GM12878 (cell line): Measurements from ENCODE around the gene PUDP. TPM values are rescaled to one million over a fixed set of nuclear protein-coding genes. Genes with fewer than 3 reads are reported as not detected.
A peak's percentile ranks its signal among the peaks of the same experiment; 100 is the strongest.

Experiments used
- ATAC-seq: fragments of 200-7000 bp; cut with Tn5 transposase; 3 replicates; pipeline ENCODE4 v1.9.1; 2020; ENCODE audit warnings: mild to moderate bottlenecking, moderate library complexity
- BruUV-seq: library from RNA; stranded (reverse); fragments of 400-500 nt; replicated peaks from 2 replicates; lab custom pipeline; 2021; lab: Mats Ljungman, UMichigan
- CTCF ChIA-PET: fragments of 300-600 bp; sonication (Branson Sonifier 250); formaldehyde crosslinking; extraction: SDS; loops from one replicate; lab custom pipeline; 2021; ENCODE audit warnings: inconsistent platforms; lab: Yijun Ruan, JAX
- POLR2A ChIA-PET: fragments of 350-600 bp; formaldehyde crosslinking; extraction: SDS; loops from one replicate; lab custom pipeline; 2021; ENCODE audit warnings: inconsistent platforms; lab: Charles Lee
- RAD21 ChIA-PET: fragments of 300-600 bp; sonication (Branson Sonifier 250); formaldehyde crosslinking; loops from one replicate; lab custom pipeline; 2023; ENCODE audit warnings: antibody characterized with exemption; ENCODE audit not compliant: unreplicated experiment; lab: Charles Lee
- SMC1A ChIA-PET: fragments of 300-600 bp; sonication (Branson Sonifier 250); formaldehyde crosslinking; loops from one replicate; lab custom pipeline; 2023; ENCODE audit not compliant: unreplicated experiment, uncharacterized antibody; lab: Charles Lee
- DNase-seq: peaks from one replicate; pipeline ENCODE4 v3.0.0-alpha.2; 2011; ENCODE audit warnings: low read depth, low spot score
- FAIRE-seq: peaks from 3 replicates; lab custom pipeline; 2011; peaks lifted over from hg19 to GRCh38; lab: Jason Lieb, UNC
- H2AFZ ChIP-seq: 2 replicates; pipeline ENCODE4 v1.6.0; 2011; ENCODE audit warnings: low read depth, low read length, control low read depth; ENCODE audit not compliant: control insufficient read depth
- H3K27ac ChIP-seq: 2 replicates; pipeline ENCODE4 v1.5.1; 2011; ENCODE audit warnings: control low read depth; ENCODE audit not compliant: control insufficient read depth, insufficient read depth
- H3K27me3 ChIP-seq, 2 experiments: replicated peaks in 1 of 2; 2 replicates each; pipeline versions ENCODE4 v1.6.0 to v1.6.1; 2011; ENCODE audit warnings: low read length in 1 of 2; ENCODE audit not compliant: control insufficient read depth in 2 of 2, insufficient read depth in 2 of 2
- H3K36me3 ChIP-seq, 2 experiments: 2 replicates each; pipeline ENCODE4 v1.5.1; 2011; ENCODE audit warnings: low read length in 1 of 2; ENCODE audit not compliant: control insufficient read depth in 2 of 2, insufficient read depth in 2 of 2
- H3K4me1 ChIP-seq: 2 replicates; pipeline ENCODE4 v1.6.1; 2011; ENCODE audit warnings: mild to moderate bottlenecking, low read length, moderate library complexity, mixed read lengths; ENCODE audit not compliant: control insufficient read depth, insufficient read depth
- H3K4me2 ChIP-seq: 2 replicates; pipeline ENCODE4 v1.6.0; 2011; ENCODE audit warnings: control low read depth; ENCODE audit not compliant: control insufficient read depth, insufficient read depth
- H3K4me3 ChIP-seq: fragments of 200-600 bp; sonication (generic); 2 replicates; pipeline ENCODE4 v1.5.1; 2016
- H3K79me2 ChIP-seq: 2 replicates; pipeline ENCODE4 v1.6.0; 2011; ENCODE audit warnings: low read length; ENCODE audit not compliant: control insufficient read depth, insufficient read depth
- H3K9ac ChIP-seq: 2 replicates; pipeline ENCODE4 v1.8.0; 2011; ENCODE audit warnings: low read length, control low read depth, mixed read lengths; ENCODE audit not compliant: control insufficient read depth, insufficient read depth
- H3K9me3 ChIP-seq: replicated peaks from 3 replicates; pipeline ENCODE4 v1.5.1; 2011; ENCODE audit warnings: mild to moderate bottlenecking, low read length; ENCODE audit not compliant: control insufficient read depth, insufficient read depth
- H4K20me1 ChIP-seq: 2 replicates; pipeline ENCODE4 v1.6.0; 2011; ENCODE audit not compliant: control insufficient read depth, insufficient read depth
- BHLHE40 ChIP-seq, 2 experiments: fragments of 450-650 bp in 1 of 2; IDR thresholded peaks; 2 replicates each; pipeline ENCODE4 v1.6.1; 2011 to 2017; ENCODE audit warnings: low read depth in 2 of 2, borderline replicate concordance in 1 of 2, improper control_type of control experiment in 1 of 2, low read length in 1 of 2, mild to moderate bottlenecking in 1 of 2
- MXI1 ChIP-seq: fragments of 150-350 bp; IDR thresholded peaks from 2 replicates; pipeline ENCODE4 v1.6.1; 2011; ENCODE audit warnings: low read depth, mild to moderate bottlenecking, inconsistent platforms, low read length, improper control_type of control experiment
- WGBS: methylation state at CpG from one replicate; pipeline ENCODE4 v1.1.6; 2016; ENCODE audit warnings: low lambda C conversion rate; ENCODE audit not compliant: insufficient replicate concordance, insufficient coverage; ENCODE audit errors: missing lambda C conversion rate; 5-methylcytosine and 5-hydroxymethylcytosine counted together
- in situ Hi-C: fragments of 300-500 bp; cut with MboI; formaldehyde crosslinking; loops from 9 replicates; pipeline ENCODE4 v1.14.3; 2018; ENCODE audit warnings: mixed read lengths
- intact Hi-C: fragments of 100-400 bp; cut with micrococcal nuclease; formaldehyde crosslinking; loops from one replicate; pipeline ENCODE4 v1.14.2; 2022; ENCODE audit not compliant: unreplicated experiment
- polyA plus RNA-seq, 11 experiments: library from polyadenylated mRNA; depleted of rRNA in 4 of 11; unstranded in 6 of 11; stranded (reverse) in 5 of 11; fragments of >200 nt; fragmentation: Nextera tagmentation in 4 of 11; fragmentation: Illumina TruSeq in 1 of 11; extraction: Ambion mirVana in 4 of 11; extraction: Trizol in 1 of 11; gene quantifications; 1 replicate in 1 of 11; 2 replicates in 10 of 11; pipeline versions ENCODE4 v1.2.1 to v1.2.3, GENCODE V29; 2011 to 2016; ENCODE audit warnings: inconsistent platforms in 2 of 11, missing spikeins in 2 of 11, low read depth in 1 of 11
- total RNA-seq, 4 experiments: library from RNA; depleted of rRNA in 3 of 4; stranded (reverse); fragments of >200 nt in 3 of 4; fragmentation: Illumina TruSeq in 1 of 4; extraction: Trizol in 1 of 4; gene quantifications; 2 replicates each; pipeline versions ENCODE4 v1.2.1 to v1.2.3, GENCODE V29; 2013 to 2021
- TF ChIP-seq, protein P1 (sequence below): fragments of 450-650 bp; IDR thresholded peaks from 2 replicates; pipeline ENCODE4 v1.6.1; 2017; ENCODE audit warnings: mild to moderate bottlenecking

The PUDP gene
- total and polyA plus RNA-seq, 10 of the 15 experiments (the other 5 are each of a cell fraction or from before 2014, with no cell fraction given) = 30.8 to 83.5 (median 61.7) TPM

DNA sequence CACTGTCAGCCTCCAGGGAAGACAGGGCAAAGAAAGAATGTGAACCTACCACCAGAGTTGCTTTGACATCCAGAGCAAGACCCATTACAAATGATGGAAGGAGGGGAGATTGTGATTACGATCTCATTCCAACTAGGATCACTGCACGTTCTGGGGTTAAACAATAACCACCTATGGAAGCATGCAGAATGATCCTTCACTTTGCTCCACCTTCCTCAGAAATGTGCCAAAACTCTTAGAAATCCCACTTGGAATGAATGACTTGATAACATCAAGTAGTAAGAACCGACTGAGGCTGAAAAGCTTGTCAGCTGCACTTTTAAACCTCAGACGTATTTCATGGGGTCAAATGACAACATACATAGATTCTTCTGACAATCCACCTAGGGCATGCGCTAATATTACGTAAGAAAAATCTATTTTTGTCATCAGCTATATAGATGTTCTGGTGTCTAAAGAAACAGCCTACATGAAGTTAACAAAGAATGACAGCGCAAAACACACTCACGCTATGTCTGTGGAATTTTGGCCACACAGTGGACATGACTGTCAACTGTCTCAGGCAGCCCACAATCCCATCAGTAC lies 3.9 kb downstream of the PUDP start:
- ATAC-seq (no peak), FAIRE-seq (no peak), DNase-seq (no peak)
- Histone ChIP-seq H3K79me2 (peaks cover 53% of the 10 kb centered on the region), H3K27me3 (no peaks in the 10 kb centered on the region), H3K36me3 (peaks cover 0 to 4% of the 10 kb centered on the region in 2 experiments; a peak in 1 of 4 replicates), H3K9ac (no peak overlapping the region), H3K9me3 (no peaks in the 10 kb centered on the region), H2AFZ (no peak overlapping the region), H3K4me3 (no peak overlapping the region), H3K4me1 (peaks cover 8% of the 10 kb centered on the region), H3K4me2 (peak overlapping the region; percentile 44), H4K20me1 (no peaks in the 10 kb centered on the region), H3K27ac (no peak overlapping the region)
- ChIA-PET RAD21 (interaction anchor here (0.7 to 5.8 kb wide), 7 partner anchors 9 to 119 kb away, joined by 3 to 127 read pairs (median 3); no protein-coding TSS in a partner anchor), POLR2A (interaction anchor here (1.1 kb wide), 1 partner anchor 33 kb away, joined by 5 read pairs; no protein-coding TSS in a partner anchor), CTCF (interaction anchor here (1.4 to 2.4 kb wide), 3 partner anchors 9 to 13 kb away, joined by 6 to 12 read pairs (median 9); no protein-coding TSS in a partner anchor), SMC1A (interaction anchor here (1.2 to 5.2 kb wide), 3 partner anchors 9 to 28 kb away, joined by 5 to 56 read pairs (median 39); no protein-coding TSS in a partner anchor)
- 92% methylated on average over 8 of the region's 8 CpGs for WGBS
- in situ Hi-C loops (no loop called here), intact Hi-C loops (no loop called here)
- BruUV-seq = no TSS peak
- TF ChIP-seq BHLHE40 (IDR thresholded peaks at IDR 0.05; ENCODE audit: borderline replicate concordance in 1 of 2, low read depth in 2 of 2, low read length in 1 of 2) = no peak
- TF ChIP-seq MXI1 = no peak
- TF ChIP-seq, protein P1, sequence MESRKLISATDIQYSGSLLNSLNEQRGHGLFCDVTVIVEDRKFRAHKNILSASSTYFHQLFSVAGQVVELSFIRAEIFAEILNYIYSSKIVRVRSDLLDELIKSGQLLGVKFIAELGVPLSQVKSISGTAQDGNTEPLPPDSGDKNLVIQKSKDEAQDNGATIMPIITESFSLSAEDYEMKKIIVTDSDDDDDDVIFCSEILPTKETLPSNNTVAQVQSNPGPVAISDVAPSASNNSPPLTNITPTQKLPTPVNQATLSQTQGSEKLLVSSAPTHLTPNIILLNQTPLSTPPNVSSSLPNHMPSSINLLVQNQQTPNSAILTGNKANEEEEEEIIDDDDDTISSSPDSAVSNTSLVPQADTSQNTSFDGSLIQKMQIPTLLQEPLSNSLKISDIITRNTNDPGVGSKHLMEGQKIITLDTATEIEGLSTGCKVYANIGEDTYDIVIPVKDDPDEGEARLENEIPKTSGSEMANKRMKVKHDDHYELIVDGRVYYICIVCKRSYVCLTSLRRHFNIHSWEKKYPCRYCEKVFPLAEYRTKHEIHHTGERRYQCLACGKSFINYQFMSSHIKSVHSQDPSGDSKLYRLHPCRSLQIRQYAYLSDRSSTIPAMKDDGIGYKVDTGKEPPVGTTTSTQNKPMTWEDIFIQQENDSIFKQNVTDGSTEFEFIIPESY = 0 out of 2 replicates have a peak, but pooled peaks have one; percentile 32
